Omental fat pad (tissue), 4 donors: Measurements from ENCODE around the gene PLD6. TPM values are rescaled to one million over a fixed set of nuclear protein-coding genes. Genes with fewer than 3 reads are reported as not detected.

Experiments used
- ATAC-seq: fragments of 150-250 bp; one replicate; pipeline ENCODE4 v1.9.1; 2016; ENCODE audit warnings: mild to moderate bottlenecking, moderate library complexity; ENCODE audit not compliant: low FRiP score
- DNase-seq: peaks from one replicate; pipeline ENCODE4 v3.0.0-alpha.2; 2019; ENCODE audit warnings: low spot score
- CTCF ChIP-seq, 3 donors: fragments of 450-650 bp; IDR thresholded peaks; one replicate each; pipeline ENCODE4 v1.5.1; 2016 to 2017; ENCODE audit warnings: antibody characterized with exemption in 3 of 3, mild to moderate bottlenecking in 3 of 3, moderate library complexity in 2 of 3
- total RNA-seq, 4 donors: library from RNA; depleted of rRNA; stranded (reverse); fragments of >200 nt; gene quantifications; one replicate each; pipeline ENCODE4 v1.1.0, GENCODE V29; 2016

The PLD6 gene
- total RNA-seq, 4 donors from 2014 or later = 1.9 to 14.1 (median 6.5) TPM

DNA sequence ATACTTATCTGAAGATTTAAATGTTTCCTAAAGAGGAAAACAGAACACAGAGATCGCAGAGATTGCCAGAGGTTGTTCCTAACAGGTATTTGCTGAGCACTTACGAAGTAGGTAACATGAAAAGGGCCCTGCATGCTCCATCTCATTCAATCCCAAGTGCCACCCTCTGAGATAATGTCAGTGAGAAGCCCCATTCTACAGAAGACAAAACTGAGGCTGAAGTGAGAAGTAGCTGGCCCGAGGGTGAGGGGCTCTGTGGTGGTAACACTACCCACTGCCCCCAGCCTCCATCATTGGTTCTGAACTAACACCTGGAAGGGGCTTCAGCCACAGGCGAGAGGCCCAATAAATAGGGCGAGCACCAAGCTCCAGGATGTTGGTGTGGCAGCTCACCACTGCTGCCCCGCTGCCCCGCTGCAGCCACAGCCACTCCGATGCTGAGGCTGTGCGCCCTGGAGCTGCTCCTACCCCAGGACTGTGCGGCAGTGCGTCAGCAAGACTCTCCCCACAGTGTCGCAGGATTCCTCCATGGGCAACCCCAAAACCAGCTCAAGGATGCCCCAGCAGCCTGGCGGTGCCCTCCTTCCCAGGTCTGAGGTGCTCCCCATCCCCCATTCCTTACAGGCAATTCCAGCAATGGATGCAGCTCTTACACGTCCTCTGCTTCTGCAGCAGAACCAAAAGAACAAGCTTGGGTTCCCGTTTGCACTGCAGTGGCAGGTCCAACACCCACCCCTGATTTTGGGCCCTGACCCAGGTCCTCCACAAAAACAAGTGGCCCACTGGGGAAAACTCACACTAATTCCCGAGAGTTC is 20.5 kb upstream of the PLD6 start:
- DNase-seq = no peak
- no peak for ATAC-seq
- TF ChIP-seq CTCF (IDR thresholded peaks at IDR 0.05) = no peak

DNA sequence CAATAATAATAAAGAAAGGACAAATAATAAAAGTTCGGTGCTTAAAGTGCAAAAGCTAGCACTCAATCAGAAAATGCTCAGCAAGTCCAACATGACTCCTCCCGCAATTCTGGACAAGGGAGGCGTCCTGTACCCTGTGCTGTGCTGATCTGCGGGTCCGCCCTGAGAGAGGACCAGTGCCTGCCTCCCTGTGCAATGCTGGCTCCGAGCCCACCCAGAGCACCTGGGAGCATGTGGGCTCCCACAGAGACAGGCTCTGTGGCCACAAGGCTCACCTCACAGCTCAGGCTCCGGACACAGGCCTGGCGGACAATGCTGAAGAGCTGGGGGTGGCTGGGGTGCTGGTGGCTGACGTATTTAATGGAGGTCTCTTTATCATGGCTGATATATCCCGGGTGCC is 19.8 kb upstream of the PLD6 start:
- ATAC-seq (no peak), DNase-seq (no peak)
- no peak for TF ChIP-seq CTCF (IDR thresholded peaks at IDR 0.05)

DNA sequence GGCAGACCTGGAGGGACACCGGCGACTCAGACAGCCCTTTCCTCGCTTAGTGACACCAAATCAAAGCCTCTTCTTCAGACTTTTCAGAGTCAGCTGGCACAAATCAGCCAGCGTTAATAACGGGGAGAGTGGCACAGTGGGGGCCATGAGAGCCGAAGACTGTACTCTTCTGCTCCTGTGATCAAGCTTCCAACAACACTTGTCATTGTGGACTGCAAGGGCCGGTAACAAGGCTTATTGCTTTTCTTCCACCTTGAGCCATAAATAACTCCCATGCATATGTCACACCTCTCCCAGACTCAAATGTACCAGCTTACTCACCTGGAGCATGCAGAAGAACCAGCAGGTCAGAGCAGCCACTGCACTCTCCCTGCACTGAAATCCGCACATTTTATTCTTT is 18.0 kb upstream of the PLD6 start:
- ATAC-seq = no peak
- no peak for TF ChIP-seq CTCF (IDR thresholded peaks at IDR 0.05)
- no peak for DNase-seq

DNA sequence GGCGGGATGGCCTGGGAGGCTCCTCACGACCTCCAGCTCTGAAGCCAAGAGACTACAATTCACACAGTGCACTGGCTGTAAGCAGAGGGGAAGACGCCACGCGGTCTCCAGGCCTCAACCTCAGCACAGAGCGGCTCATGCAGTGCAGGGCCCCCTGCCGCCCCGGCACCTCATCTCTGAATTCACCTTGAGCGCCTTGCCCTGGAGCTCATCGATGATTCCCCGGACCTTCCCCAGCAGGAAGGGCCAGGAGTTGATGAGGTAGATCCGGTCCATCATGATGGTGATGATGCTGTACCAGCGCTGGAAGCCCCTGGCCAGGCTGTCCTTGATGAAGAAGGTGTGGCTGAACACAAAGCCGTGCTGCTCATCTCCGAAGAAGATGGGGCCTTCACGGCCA is 17.6 kb upstream of the PLD6 start:
- DNase-seq (no peak), ATAC-seq (no peak)
- TF ChIP-seq CTCF (IDR thresholded peaks at IDR 0.05) = no peak

- no peak for ATAC-seq
- DNase-seq = no peak
- TF ChIP-seq CTCF (IDR thresholded peaks at IDR 0.05) = no peak
Observed at GRCh38 chr17:17221329-17221728, 15.2 kb upstream of the PLD6 start.

DNA sequence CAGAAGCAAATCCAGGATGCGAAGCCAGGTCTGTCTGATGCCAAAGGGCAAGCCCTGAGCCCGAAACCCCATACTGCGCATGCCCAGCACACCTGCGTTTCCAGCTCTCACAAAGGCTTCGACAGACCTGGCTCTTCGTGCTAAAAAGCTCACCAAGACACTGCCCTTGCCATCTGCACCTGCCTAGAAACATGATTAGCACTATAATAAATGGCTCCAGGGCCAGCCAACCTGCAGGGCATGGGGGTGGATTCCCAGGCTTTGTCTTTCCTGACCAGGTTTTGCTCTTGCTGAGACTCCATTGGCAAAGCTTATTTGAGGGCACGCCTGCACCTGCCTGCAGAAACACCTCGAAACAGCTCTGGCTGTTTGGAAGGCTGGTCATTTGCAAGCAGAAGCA is 14.4 kb upstream of the PLD6 start:
- no peak for ATAC-seq
- no peak for DNase-seq
- TF ChIP-seq CTCF (IDR thresholded peaks at IDR 0.05) = no peak

DNA sequence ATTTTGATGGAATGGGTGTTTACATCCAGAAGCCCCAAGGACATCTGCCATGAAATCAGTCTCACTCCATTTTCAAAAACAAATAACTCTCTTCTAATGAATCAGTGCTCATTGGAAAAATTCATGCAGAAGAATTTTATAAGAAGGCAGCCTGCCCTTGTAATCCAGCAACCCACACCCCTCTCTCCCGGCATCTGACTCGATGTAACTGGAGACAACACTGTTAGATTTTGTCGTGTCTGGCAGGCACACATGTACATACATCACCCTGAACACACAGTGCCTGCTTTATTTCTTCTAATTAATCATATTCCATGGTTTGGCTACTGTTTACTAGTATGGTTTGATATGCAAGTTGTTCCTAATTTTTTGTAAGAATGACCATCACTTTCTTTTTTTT is 11.9 kb upstream of the PLD6 start:
- DNase-seq (no peak), ATAC-seq (no peak)
- no peak for TF ChIP-seq CTCF (IDR thresholded peaks at IDR 0.05)
